Neural crest cell (in vitro differentiated cells): ENCODE results near the gene PVALEF. TPM values are rescaled to one million over a fixed set of nuclear protein-coding genes. Genes with fewer than 3 reads are reported as not detected.
"Not testable (repeated sequence)": the region's sequence is repeated elsewhere in the genome, so short reads cannot be mapped to it uniquely, and the experiment has no call there.

Experiments
- DNase-seq: peaks from one replicate; pipeline ENCODE4 v3.0.0; 2021; ENCODE audit warnings: low read depth, mixed read lengths, low spot score
- H3K27ac Mint-ChIP-seq: one replicate; pipeline ENCODE4 v1.8.0; 2021; ENCODE audit warnings: mild to moderate bottlenecking, mixed read lengths; ENCODE audit not compliant: unreplicated experiment
- H3K27me3 Mint-ChIP-seq: 2 replicates; pipeline ENCODE4 v1.8.0; 2021; ENCODE audit warnings: low read depth, mild to moderate bottlenecking, mixed read lengths
- H3K36me3 Mint-ChIP-seq: 2 replicates; pipeline ENCODE4 v1.8.0; 2021; ENCODE audit warnings: low read depth, mild to moderate bottlenecking, mixed read lengths
- H3K4me1 Mint-ChIP-seq: 2 replicates; pipeline ENCODE4 v1.8.0; 2021; ENCODE audit warnings: mixed read lengths
- H3K4me3 Mint-ChIP-seq: one replicate; pipeline ENCODE4 v1.8.0; 2021; ENCODE audit warnings: mild to moderate bottlenecking, mixed read lengths
- H3K9me3 Mint-ChIP-seq: 2 replicates; pipeline ENCODE4 v1.8.0; 2021; ENCODE audit warnings: mixed read lengths
- total RNA-seq: library from RNA; stranded (reverse); gene quantifications from 2 replicates; pipeline ENCODE4 v1.2.1, GENCODE V29; 2021
- TF ChIP-seq, protein P1 (sequence below): fragments of 200-600 bp; sonication (generic); conservative IDR thresholded peaks from 2 replicates; pipeline ENCODE4 v1.5.0; 2021; ENCODE audit warnings: antibody characterized with exemption, mild to moderate bottlenecking

PVALEF gene
- total RNA-seq, 1 donor from 2014 or later: not detected

DNA sequence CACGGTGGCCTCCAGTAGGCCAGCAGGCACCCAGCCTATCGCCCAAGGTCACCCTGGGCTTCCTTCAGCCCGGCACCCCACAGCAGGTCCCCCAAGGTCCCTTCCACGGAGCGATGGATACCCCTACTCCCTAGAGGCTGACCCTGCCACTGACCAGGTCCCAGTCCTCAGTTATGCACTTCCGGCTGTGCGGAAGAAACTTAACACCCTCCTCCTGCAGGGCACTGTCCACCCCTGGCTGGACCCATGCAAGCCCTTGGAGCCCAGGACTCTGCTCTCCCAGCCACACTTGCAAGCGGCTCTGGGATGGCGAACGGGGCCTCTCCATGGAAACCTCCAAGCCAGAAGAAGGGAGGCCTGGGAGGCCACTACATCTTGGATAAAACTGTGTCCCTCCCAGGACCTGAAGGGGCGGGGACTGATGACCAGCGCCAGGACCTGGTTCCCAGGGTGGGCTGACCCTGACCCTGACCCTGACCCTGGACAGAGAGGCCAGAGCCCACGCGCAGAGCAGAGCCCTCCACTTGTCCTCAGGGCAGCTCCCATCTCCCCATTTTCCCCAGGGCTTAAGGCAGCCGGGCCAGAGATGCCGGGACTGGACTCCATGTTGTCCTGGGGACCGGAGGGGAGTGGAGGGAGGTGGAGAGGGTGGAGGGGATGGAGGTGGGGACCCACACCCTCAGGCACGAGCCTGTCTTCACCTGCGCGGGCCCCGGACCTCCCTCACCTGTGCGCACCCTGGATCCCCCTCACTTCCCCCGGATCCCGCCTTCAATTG, 56.7 kb downstream of the PVALEF start:
- Mint-ChIP-seq H3K27me3 (peaks cover 2% of the 10 kb centered on the region), H3K4me1 (peaks cover 18% of the 10 kb centered on the region), H3K9me3 (no peaks in the 10 kb centered on the region), H3K27ac (no peak overlapping the region), H3K4me3 (peak overlapping the region; percentile 83), H3K36me3 (no peaks in the 10 kb centered on the region)
- DNase-seq: no peak
- TF ChIP-seq, protein P1, sequence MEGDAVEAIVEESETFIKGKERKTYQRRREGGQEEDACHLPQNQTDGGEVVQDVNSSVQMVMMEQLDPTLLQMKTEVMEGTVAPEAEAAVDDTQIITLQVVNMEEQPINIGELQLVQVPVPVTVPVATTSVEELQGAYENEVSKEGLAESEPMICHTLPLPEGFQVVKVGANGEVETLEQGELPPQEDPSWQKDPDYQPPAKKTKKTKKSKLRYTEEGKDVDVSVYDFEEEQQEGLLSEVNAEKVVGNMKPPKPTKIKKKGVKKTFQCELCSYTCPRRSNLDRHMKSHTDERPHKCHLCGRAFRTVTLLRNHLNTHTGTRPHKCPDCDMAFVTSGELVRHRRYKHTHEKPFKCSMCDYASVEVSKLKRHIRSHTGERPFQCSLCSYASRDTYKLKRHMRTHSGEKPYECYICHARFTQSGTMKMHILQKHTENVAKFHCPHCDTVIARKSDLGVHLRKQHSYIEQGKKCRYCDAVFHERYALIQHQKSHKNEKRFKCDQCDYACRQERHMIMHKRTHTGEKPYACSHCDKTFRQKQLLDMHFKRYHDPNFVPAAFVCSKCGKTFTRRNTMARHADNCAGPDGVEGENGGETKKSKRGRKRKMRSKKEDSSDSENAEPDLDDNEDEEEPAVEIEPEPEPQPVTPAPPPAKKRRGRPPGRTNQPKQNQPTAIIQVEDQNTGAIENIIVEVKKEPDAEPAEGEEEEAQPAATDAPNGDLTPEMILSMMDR: no peak

DNA sequence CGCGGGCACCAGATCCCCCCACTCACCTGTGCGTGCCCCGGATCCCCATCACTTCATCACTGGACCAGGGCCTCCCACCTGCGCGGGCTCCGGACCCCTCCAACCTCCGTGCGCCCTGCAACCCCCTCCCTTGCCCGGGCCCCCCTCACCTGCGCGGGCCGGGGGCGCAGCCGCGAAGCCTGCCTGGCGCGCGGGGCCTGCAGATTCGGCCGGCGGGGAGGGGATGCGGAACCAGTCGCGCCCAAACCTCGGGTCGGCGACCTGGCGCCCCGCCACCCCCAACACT, 57.3 kb downstream of the PVALEF start:
- no peak for DNase-seq
- TF ChIP-seq, protein P1: no peak
- H3K9me3 Mint-ChIP-seq: no peaks in the 10 kb centered on the region
- peaks cover under 1% of the 10 kb centered on the region for H3K36me3 Mint-ChIP-seq
- H3K27ac Mint-ChIP-seq: no peak overlapping the region
- peak overlapping the region; percentile 88 for H3K4me3 Mint-ChIP-seq
- peaks cover 18% of the 10 kb centered on the region for H3K4me1 Mint-ChIP-seq
- peaks cover 2% of the 10 kb centered on the region for H3K27me3 Mint-ChIP-seq

DNA sequence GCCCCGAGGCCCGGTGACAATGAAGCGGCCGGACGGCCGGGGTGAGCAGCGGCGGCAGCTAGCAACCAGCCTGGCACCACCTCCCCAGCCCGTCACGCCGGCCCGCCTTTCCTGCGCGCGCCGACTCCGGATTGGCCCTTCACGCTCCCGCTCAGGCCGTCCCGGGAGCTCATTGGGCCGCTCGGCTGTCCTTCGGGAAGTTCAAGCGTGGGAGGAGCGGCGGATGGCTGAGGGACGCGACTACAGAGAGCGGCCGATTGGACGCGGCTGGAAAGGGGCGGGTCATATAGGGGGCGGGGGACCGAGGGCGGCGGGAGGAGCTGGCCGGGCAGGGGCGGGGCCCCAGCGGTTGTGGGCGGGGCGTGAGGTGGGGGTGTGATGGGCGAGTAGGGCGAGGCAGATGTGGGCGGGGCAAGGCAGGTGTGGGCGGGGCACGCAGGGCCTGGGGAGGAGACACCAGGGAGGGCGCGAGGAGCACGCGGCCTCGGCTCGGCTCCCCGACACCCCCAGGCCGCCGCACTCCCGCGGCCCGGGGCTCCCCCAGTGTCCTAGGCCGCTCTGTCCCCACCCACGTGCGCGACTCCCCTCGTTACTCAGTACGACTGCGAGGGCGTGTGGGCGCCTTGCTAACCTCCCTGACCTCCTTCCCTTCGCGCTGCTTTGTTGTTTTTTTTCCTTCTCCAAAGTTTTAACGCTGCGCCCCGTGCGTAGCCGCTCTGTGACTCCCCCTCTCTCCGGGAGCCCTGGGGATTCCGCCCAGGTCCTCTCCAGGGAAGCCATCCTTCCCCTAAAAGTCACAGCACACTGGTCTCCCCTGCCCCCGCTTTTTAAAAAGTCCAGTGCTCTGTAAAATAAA, 57.8 kb downstream of the PVALEF start, which contains the start of gene CEP131:
Gene CEP131, minus strand, starts transcription at position 60 of the 856 bp plus-strand sequence. CDS start 2,909 bp downstream, outside the sequence.
- Mint-ChIP-seq H3K36me3 (peaks cover 2% of the 10 kb centered on the region), H3K27me3 (peaks cover 2% of the 10 kb centered on the region), H3K4me3 (peak within 1 kb of the TSS; percentile 88), H3K27ac (no peak within 1 kb of the TSS), H3K9me3 (no peaks in the 10 kb centered on the region), H3K4me1 (peaks cover 18% of the 10 kb centered on the region)
- DNase-seq: peak; percentile 99
- TF ChIP-seq, protein P1: no peak

DNA sequence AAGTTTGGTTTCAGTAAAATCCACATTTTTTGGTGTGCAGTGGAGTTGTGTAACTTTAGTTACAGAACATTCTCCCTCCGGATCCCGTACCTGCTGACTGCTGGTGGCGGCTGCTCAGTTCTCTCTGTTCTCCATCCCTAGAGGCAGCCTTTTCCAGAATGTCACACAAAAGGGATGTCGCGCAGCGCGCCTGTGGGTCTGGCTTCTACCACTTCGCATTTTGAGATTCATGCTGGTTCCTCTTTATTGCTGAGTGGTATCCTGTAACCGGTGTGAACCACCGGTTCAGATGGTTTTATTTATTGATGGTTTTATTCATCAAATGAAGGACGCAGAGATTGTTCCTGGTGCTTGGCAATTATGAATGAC, 58.4 kb downstream of the PVALEF start:
- H3K27ac Mint-ChIP-seq: no peak overlapping the region
- no peaks in the 10 kb centered on the region for H3K9me3 Mint-ChIP-seq
- H3K4me1 Mint-ChIP-seq: peaks cover 18% of the 10 kb centered on the region
- no peak for DNase-seq
- H3K36me3 Mint-ChIP-seq: peaks cover 2% of the 10 kb centered on the region
- peaks cover 2% of the 10 kb centered on the region for H3K27me3 Mint-ChIP-seq
- peak overlapping the region; percentile 86 for H3K4me3 Mint-ChIP-seq
- TF ChIP-seq, protein P1: no peak

DNA sequence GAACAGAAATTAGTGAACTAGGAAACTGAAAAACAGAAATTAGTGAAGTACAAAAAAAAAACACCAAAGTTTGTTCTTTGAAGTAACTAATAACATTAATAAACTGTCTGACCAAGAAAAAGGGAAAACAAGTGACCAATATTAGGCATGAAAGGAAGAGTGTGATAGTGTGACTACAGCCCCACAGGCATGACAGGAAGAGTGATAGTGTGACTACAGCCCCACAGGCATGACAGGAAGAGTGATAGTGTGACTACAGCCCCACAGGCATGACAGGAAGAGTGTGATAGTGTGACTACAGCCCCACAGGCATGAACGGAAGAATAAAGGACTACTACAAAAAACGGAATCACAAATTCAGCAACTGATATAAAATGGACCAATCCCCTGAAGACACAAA, 62.3 kb downstream of the PVALEF start:
- peaks cover 12% of the 10 kb centered on the region for H3K36me3 Mint-ChIP-seq
- H3K9me3 Mint-ChIP-seq, H3K27ac Mint-ChIP-seq: not testable (repeated sequence)

DNA sequence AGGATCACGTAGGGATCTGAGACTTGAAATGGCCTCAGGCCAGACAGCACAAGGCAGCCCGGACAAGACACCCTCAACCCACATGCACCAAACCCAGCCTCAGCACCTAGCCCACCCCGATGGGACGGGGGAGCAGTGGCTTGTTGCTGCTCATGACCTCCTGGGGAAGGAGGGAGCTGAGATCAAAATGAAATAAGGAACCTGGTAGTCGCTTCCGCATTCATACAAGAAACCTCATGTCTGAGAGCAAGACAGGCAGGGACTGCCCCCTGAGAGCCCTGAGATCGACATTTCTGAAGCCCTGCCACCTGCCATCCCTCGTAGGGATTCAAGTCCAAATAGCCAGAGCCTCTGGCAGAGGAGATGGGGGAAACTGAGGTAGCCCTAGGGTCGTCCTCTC, 63.1 kb downstream of the PVALEF start:
- peaks cover 12% of the 10 kb centered on the region for H3K36me3 Mint-ChIP-seq
- peaks cover 2% of the 10 kb centered on the region for H3K27me3 Mint-ChIP-seq
- H3K4me1 Mint-ChIP-seq: peaks cover 7% of the 10 kb centered on the region
- TF ChIP-seq, protein P1: no peak
- DNase-seq: no peak
- H3K4me3 Mint-ChIP-seq: no peak overlapping the region
- no peak overlapping the region for H3K27ac Mint-ChIP-seq
- H3K9me3 Mint-ChIP-seq: no peaks in the 10 kb centered on the region

More for the DNA sequence above, 62.3 kb downstream of the PVALEF start:
- not testable (repeated sequence) for H3K4me1 Mint-ChIP-seq, DNase-seq, H3K4me3 Mint-ChIP-seq, H3K27me3 Mint-ChIP-seq
